ENCODE results near the gene ARL4A. TPM values are rescaled to one million over a fixed set of nuclear protein-coding genes. Genes with fewer than 3 reads are reported as not detected.
"Not testable (repeated sequence)": the region's sequence is repeated elsewhere in the genome, so short reads cannot be mapped to it uniquely, and the experiment has no call there.

ARL4A gene
- total RNA-seq, 1 donor from 2014 or later = 44.8 TPM

DNA sequence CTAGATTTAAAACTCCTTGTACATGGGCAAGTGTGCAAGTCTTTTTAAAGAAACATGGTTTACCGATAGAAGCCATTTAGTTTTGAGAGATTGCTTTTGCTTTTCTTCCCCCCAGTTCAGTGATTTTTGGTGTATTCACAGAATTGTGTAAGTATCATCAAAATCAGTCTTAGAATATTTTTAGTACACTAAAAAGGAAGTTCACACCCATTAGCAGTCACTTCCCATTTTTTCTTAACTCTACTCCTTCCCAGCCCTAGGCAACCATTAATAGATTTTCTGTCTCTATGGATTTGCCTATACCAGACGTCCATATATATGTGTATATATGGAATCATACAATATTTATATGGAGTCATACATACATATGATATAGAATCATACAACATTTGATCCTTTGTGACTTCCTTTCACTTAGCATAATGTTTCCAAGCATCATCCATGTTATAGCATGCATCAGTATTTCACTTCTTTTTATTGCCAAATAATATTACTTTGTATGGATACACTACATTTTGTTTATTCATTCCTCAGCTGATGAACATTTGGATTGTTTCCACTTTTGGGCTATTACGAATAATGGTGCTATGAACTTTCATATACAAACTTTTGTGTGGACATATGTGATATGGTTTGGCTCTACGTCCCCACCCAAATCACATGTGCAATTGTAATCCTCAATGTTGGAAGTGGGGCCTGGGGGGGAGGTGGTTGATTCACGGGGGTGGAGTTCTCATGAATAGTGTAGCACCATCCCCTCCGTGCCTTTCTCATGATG, 16.5 kb upstream of the ARL4A start:
- no peaks in the 10 kb centered on the region for H3K36me3 ChIP-seq
- H3K27me3 ChIP-seq (ENCODE audit: low read depth) = no peaks in the 10 kb centered on the region
- intact Hi-C loops (cut with DNase I) = no loop called here
- TF ChIP-seq, protein P1, sequence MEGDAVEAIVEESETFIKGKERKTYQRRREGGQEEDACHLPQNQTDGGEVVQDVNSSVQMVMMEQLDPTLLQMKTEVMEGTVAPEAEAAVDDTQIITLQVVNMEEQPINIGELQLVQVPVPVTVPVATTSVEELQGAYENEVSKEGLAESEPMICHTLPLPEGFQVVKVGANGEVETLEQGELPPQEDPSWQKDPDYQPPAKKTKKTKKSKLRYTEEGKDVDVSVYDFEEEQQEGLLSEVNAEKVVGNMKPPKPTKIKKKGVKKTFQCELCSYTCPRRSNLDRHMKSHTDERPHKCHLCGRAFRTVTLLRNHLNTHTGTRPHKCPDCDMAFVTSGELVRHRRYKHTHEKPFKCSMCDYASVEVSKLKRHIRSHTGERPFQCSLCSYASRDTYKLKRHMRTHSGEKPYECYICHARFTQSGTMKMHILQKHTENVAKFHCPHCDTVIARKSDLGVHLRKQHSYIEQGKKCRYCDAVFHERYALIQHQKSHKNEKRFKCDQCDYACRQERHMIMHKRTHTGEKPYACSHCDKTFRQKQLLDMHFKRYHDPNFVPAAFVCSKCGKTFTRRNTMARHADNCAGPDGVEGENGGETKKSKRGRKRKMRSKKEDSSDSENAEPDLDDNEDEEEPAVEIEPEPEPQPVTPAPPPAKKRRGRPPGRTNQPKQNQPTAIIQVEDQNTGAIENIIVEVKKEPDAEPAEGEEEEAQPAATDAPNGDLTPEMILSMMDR (IDR thresholded peaks at IDR 0.05) = no peak
- H3K9me3 ChIP-seq = peaks cover 3% of the 10 kb centered on the region
- peaks cover 9% of the 10 kb centered on the region for H3K4me1 ChIP-seq
- H3K27ac ChIP-seq = no peak overlapping the region
- ATAC-seq = peak in 1 of 2 donors; percentile 59
- no peak for DNase-seq
- no peak overlapping the region for H3K4me3 ChIP-seq

DNA sequence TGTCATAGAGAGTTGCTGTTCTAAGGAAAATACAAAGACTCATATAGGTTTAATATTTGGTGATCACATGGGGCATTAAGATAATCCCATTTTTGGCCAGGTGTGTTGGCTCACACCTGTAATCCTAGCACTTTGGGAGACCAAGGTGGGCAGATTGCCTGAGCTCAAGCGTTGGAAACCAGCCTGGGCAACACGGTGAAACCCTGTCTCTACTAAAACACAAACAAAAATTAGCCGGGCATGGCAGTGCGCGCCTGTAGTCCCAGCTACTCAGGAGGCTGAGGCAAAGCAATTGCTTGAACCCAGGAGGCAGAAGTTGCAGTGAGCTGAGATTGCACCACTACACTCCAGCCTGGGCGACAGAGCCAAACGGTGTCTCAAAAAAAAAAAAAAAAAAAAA, 14.0 kb upstream of the ARL4A start:
- H3K9me3 ChIP-seq; ATAC-seq; H3K27ac ChIP-seq; DNase-seq; H3K36me3 ChIP-seq; intact Hi-C loops (cut with DNase I); H3K4me1 ChIP-seq; H3K4me3 ChIP-seq; H3K27me3 ChIP-seq (ENCODE audit: low read depth): not testable (repeated sequence)

- Histone ChIP-seq H3K4me1 (peaks cover 9% of the 10 kb centered on the region), H3K9me3 (peaks cover 3% of the 10 kb centered on the region), H3K4me3 (no peak overlapping the region), H3K36me3 (no peaks in the 10 kb centered on the region), H3K27me3 (ENCODE audit: low read depth) (no peaks in the 10 kb centered on the region), H3K27ac (no peak overlapping the region)
- ATAC-seq = no peak
- DNase-seq = no peak
- TF ChIP-seq, protein P1 (IDR thresholded peaks at IDR 0.05) = no peak
- intact Hi-C loops (cut with DNase I) = no loop called here
Measured at GRCh38 chr7:12674053-12674452, 13.4 kb upstream of the ARL4A start.

DNA sequence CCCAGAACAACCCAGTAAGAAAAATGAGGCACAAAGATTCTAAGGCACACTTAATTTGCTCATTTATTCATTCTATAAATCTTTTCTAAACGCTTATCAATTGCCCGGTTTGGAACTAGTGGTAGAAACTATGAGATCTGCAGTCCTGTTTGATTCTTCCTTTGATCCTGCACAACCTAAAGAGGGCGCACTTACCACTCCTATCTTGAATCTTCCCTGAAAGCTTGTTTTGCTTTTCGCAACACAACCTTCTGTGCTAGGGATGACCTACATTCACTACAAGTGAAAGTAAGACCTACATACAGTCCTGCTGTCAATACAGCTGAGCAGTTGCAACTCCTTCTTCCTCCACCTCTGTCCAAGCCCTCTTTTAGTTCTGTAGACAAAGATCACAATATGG, 12.6 kb upstream of the ARL4A start:
- no peaks in the 10 kb centered on the region for H3K27me3 ChIP-seq (ENCODE audit: low read depth)
- no peak overlapping the region for H3K27ac ChIP-seq
- DNase-seq (no peak), ATAC-seq (peak; percentile 81)
- TF ChIP-seq, protein P1 (IDR thresholded peaks at IDR 0.05) = peak; percentile 52
- H3K9me3 ChIP-seq = peaks cover 3% of the 10 kb centered on the region
- no peaks in the 10 kb centered on the region for H3K36me3 ChIP-seq
- H3K4me1 ChIP-seq = peaks cover 8% of the 10 kb centered on the region
- H3K4me3 ChIP-seq = no peak overlapping the region
- intact Hi-C loops (cut with DNase I) = no loop called here

GRCh38 chr7:12683678-12684585, 3.5 kb upstream of the ARL4A start:
- Histone ChIP-seq H3K36me3 (no peaks in the 10 kb centered on the region), H3K4me3 (no peak overlapping the region), H3K4me1 (no peaks in the 10 kb centered on the region), H3K9me3 (no peaks in the 10 kb centered on the region), H3K27me3 (ENCODE audit: low read depth) (no peaks in the 10 kb centered on the region), H3K27ac (no peak overlapping the region)
- ATAC-seq (no peak), DNase-seq (no peak)
- intact Hi-C loops (cut with DNase I) = loop anchor here (10.0 kb wide), 1 partner anchor 581 kb away; no protein-coding TSS in a partner anchor
- TF ChIP-seq, protein P1 (IDR thresholded peaks at IDR 0.05) = peak; percentile 34

Data from lower lobe of right lung (tissue), 2 donors.